Panc1 (cell line): Measurements from ENCODE around the gene ASPSCR1. TPM values are rescaled to one million over a fixed set of nuclear protein-coding genes. Genes with fewer than 3 reads are reported as not detected.

Source experiments
- ATAC-seq: fragments of 200-7000 bp; cut with Tn5 transposase; 2 replicates; pipeline ENCODE4 v1.9.1; 2020; ENCODE audit warnings: mild to moderate bottlenecking, moderate library complexity
- BruUV-seq: library from RNA; stranded (reverse); fragments of 400-500 nt; replicated peaks from 2 replicates; lab custom pipeline; 2021; lab: Mats Ljungman, UMichigan
- CTCF ChIA-PET: fragments of 300-600 bp; sonication (Branson Sonifier 250); formaldehyde crosslinking; loops from one replicate; lab custom pipeline; 2022; ENCODE audit warnings: antibody characterized with exemption; lab: Charles Lee
- POLR2A ChIA-PET: fragments of 300-600 bp; sonication (Branson Sonifier 250); formaldehyde crosslinking; loops from one replicate; lab custom pipeline; 2022; ENCODE audit warnings: antibody characterized with exemption; lab: Charles Lee
- DNase-seq: peaks from one replicate; pipeline ENCODE4 v3.0.0-alpha.2; 2010; ENCODE audit warnings: low read depth, low spot score
- H3K27ac ChIP-seq: 2 replicates; pipeline ENCODE4 v1.5.1; 2011; ENCODE audit warnings: mild to moderate bottlenecking, low read length, inconsistent platforms
- H3K27me3 ChIP-seq: fragments of 200-500 bp; sonication (Bioruptor generic); 2 replicates; pipeline ENCODE4 v1.6.0; 2014; ENCODE audit warnings: low read length, inconsistent platforms; ENCODE audit not compliant: control insufficient read depth, insufficient read depth
- H3K36me3 ChIP-seq: fragments of 200-500 bp; sonication (Bioruptor generic); 2 replicates; pipeline ENCODE4 v1.5.1; 2014; ENCODE audit warnings: inconsistent platforms, mild to moderate bottlenecking, low read length, moderate library complexity; ENCODE audit not compliant: control insufficient read depth, insufficient read depth
- H3K4me1 ChIP-seq: 2 replicates; pipeline ENCODE4 v1.5.1; 2011; ENCODE audit warnings: inconsistent platforms, mild to moderate bottlenecking, low read length, moderate library complexity; ENCODE audit not compliant: control insufficient read depth, insufficient read depth
- H3K4me3 ChIP-seq, 2 experiments: 2 replicates each; pipeline ENCODE4 v1.5.1; 2011 to 2012; ENCODE audit warnings: low read depth in 2 of 2, low read length in 2 of 2, mild to moderate bottlenecking in 2 of 2, inconsistent platforms in 1 of 2, moderate library complexity in 1 of 2
- H3K9me3 ChIP-seq: fragments of 200-500 bp; sonication (Bioruptor generic); 2 replicates; pipeline ENCODE4 v1.5.1; 2014; ENCODE audit warnings: low read depth, mild to moderate bottlenecking, inconsistent platforms, low read length, moderate library complexity; ENCODE audit not compliant: control insufficient read depth, insufficient read depth
- POLR2AphosphoS5 ChIP-seq: IDR thresholded peaks from 2 replicates; pipeline ENCODE4 v1.6.1; 2012; ENCODE audit warnings: mild to moderate bottlenecking, low read depth, low read length, moderate library complexity
- SIN3A ChIP-seq: IDR thresholded peaks from 2 replicates; pipeline ENCODE4 v1.6.1; 2012; ENCODE audit warnings: low read depth, mild to moderate bottlenecking, low read length, moderate library complexity, borderline replicate concordance; ENCODE audit not compliant: insufficient read depth
- TCF7L2 ChIP-seq: IDR thresholded peaks from 2 replicates; pipeline ENCODE4 v1.6.1; 2011; ENCODE audit warnings: mild to moderate bottlenecking, low read depth, low read length, inconsistent platforms
- in situ Hi-C: cut with HindIII; loops from 2 replicates; pipeline ENCODE4 v1.10.0; 2016; ENCODE audit warnings: low sequenced_read_pairs, low pct_unique_long_range_greater_than_20kb
- intact Hi-C: fragments of 100-400 bp; cut with micrococcal nuclease; formaldehyde crosslinking; loops from one replicate; pipeline ENCODE4 v1.10.0; 2022; ENCODE audit not compliant: unreplicated experiment
- total RNA-seq: library from RNA; stranded (reverse); gene quantifications from one replicate; pipeline ENCODE4 v1.2.1, GENCODE V29; 2021; ENCODE audit not compliant: unreplicated experiment
- TF ChIP-seq, protein P1 (sequence below), 2 experiments: IDR thresholded peaks; 2 replicates each; pipeline ENCODE4 v1.6.1; 2011 to 2012; ENCODE audit warnings: low read depth in 2 of 2, control low read depth in 1 of 2, low read length in 1 of 2, mild to moderate bottlenecking in 1 of 2, moderate library complexity in 1 of 2; ENCODE audit not compliant: insufficient read depth in 1 of 2
- TF ChIP-seq, protein P2 (sequence below): fragments of 450-650 bp; IDR thresholded peaks from 2 replicates; pipeline ENCODE4 v1.5.1; 2017; ENCODE audit warnings: mild to moderate bottlenecking

ASPSCR1 gene
- total RNA-seq, 1 experiment from 2014 or later, result 64.7 TPM

DNA sequence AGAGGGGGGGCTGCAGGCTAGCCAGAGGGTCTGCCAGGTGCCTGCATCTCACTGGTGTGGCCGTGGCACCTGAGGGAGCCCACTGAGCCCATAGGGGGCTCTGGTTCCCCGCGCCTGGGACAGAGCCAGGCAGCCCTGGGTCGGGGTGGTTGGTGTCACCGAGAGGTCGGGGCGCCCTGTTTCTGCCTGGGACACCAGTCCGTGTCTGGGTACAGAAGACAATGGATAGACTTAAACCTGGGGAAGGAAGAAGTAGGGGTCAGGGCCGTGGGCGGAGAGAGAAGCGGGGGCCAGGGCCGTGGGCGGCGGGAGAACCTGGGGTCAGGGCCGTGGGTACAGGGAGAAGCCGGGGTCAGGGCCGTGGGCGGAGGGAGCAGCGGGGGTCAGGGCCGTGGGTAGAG is 71.1 kb downstream of the ASPSCR1 start:
- ChIA-PET CTCF (no interaction called here), POLR2A (no interaction called here)
- H3K27me3 ChIP-seq, result no peaks in the 10 kb centered on the region
- no peaks in the 10 kb centered on the region for H3K9me3 ChIP-seq
- peaks cover 15% of the 10 kb centered on the region; the same call in 1 of the 2 replicates for H3K4me1 ChIP-seq
- H3K4me3 ChIP-seq, result no peak overlapping the region
- intact Hi-C loops (no loop called here), in situ Hi-C loops (no loop called here)
- DNase-seq (no peak), ATAC-seq (no peak)
- no TSS peak for BruUV-seq
- H3K36me3 ChIP-seq, result peaks cover 6% of the 10 kb centered on the region; the same call in 1 of the 2 replicates
- TF ChIP-seq, protein P1, sequence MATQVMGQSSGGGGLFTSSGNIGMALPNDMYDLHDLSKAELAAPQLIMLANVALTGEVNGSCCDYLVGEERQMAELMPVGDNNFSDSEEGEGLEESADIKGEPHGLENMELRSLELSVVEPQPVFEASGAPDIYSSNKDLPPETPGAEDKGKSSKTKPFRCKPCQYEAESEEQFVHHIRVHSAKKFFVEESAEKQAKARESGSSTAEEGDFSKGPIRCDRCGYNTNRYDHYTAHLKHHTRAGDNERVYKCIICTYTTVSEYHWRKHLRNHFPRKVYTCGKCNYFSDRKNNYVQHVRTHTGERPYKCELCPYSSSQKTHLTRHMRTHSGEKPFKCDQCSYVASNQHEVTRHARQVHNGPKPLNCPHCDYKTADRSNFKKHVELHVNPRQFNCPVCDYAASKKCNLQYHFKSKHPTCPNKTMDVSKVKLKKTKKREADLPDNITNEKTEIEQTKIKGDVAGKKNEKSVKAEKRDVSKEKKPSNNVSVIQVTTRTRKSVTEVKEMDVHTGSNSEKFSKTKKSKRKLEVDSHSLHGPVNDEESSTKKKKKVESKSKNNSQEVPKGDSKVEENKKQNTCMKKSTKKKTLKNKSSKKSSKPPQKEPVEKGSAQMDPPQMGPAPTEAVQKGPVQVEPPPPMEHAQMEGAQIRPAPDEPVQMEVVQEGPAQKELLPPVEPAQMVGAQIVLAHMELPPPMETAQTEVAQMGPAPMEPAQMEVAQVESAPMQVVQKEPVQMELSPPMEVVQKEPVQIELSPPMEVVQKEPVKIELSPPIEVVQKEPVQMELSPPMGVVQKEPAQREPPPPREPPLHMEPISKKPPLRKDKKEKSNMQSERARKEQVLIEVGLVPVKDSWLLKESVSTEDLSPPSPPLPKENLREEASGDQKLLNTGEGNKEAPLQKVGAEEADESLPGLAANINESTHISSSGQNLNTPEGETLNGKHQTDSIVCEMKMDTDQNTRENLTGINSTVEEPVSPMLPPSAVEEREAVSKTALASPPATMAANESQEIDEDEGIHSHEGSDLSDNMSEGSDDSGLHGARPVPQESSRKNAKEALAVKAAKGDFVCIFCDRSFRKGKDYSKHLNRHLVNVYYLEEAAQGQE (IDR thresholded peaks at IDR 0.05; ENCODE audit: insufficient read depth in 1 of 2, low read depth in 2 of 2, low read length in 1 of 2), result no peak
- TF ChIP-seq SIN3A, result no peak
- TF ChIP-seq TCF7L2, result no peak
- TF ChIP-seq, protein P2, sequence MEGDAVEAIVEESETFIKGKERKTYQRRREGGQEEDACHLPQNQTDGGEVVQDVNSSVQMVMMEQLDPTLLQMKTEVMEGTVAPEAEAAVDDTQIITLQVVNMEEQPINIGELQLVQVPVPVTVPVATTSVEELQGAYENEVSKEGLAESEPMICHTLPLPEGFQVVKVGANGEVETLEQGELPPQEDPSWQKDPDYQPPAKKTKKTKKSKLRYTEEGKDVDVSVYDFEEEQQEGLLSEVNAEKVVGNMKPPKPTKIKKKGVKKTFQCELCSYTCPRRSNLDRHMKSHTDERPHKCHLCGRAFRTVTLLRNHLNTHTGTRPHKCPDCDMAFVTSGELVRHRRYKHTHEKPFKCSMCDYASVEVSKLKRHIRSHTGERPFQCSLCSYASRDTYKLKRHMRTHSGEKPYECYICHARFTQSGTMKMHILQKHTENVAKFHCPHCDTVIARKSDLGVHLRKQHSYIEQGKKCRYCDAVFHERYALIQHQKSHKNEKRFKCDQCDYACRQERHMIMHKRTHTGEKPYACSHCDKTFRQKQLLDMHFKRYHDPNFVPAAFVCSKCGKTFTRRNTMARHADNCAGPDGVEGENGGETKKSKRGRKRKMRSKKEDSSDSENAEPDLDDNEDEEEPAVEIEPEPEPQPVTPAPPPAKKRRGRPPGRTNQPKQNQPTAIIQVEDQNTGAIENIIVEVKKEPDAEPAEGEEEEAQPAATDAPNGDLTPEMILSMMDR, result no peak
- no peak for TF ChIP-seq POLR2AphosphoS5
- H3K27ac ChIP-seq, result no peak overlapping the region

DNA sequence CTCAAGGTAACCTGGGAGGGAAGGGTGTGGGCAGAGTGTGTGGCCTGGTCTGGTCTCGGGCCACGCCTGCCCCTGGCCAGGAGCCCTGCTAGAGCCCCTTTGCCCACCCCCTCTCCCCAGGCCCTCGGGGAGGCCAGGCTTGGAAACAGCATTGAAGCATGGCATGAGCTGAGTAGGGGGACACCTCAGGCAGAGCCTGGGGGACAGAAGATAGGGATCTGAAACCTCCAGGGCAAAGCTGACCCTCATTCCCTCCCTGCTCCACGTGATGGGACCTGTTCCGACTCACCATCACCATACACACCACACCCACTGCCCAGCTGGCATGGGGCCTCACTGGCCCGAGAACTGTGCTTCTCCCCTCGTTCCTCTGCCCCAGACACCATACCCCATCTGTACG is 71.7 kb downstream of the ASPSCR1 start:
- no peaks in the 10 kb centered on the region for H3K27me3 ChIP-seq
- intact Hi-C loops (no loop called here), in situ Hi-C loops (no loop called here)
- no peak overlapping the region for H3K27ac ChIP-seq
- ATAC-seq, result no peak
- DNase-seq, result no peak
- no peaks in the 10 kb centered on the region for H3K9me3 ChIP-seq
- H3K36me3 ChIP-seq, result peaks cover 6% of the 10 kb centered on the region; the same call in 1 of the 2 replicates
- no TSS peak for BruUV-seq
- CTCF ChIA-PET, result no interaction called here
- TF ChIP-seq TCF7L2 (no peak), POLR2AphosphoS5 (no peak), SIN3A (no peak)
- TF ChIP-seq, protein P1 (IDR thresholded peaks at IDR 0.05; ENCODE audit: insufficient read depth in 1 of 2, low read depth in 2 of 2, low read length in 1 of 2), result no peak
- TF ChIP-seq, protein P2, result no peak
- peaks cover 17% of the 10 kb centered on the region; the same call in 1 of the 2 replicates for H3K4me1 ChIP-seq
- no peak overlapping the region for H3K4me3 ChIP-seq
- POLR2A ChIA-PET, result no interaction called here
